Calu3 (cell line): ENCODE measurements around the gene F3. TPM values are rescaled to one million over a fixed set of nuclear protein-coding genes. Genes with fewer than 3 reads are reported as not detected.

Experiments
- BruUV-seq: library from RNA; stranded (reverse); fragments of 400-500 nt; replicated peaks from 2 replicates; lab custom pipeline; 2021; lab: Mats Ljungman, UMichigan
- CTCF ChIA-PET: fragments of 300-600 bp; sonication (Branson Sonifier 250); formaldehyde crosslinking; loops from one replicate; lab custom pipeline; 2022; ENCODE audit warnings: antibody characterized with exemption; lab: Charles Lee
- DNase-seq: peaks from one replicate; pipeline ENCODE4 v3.0.0; 2022
- H3K27ac Mint-ChIP-seq: one replicate; pipeline ENCODE4 v1.8.0; 2022; ENCODE audit warnings: mixed read lengths; ENCODE audit not compliant: unreplicated experiment
- H3K27me3 Mint-ChIP-seq: one replicate; pipeline ENCODE4 v1.8.0; 2022; ENCODE audit warnings: mixed read lengths; ENCODE audit not compliant: unreplicated experiment
- H3K36me3 Mint-ChIP-seq: one replicate; pipeline ENCODE4 v1.8.0; 2022; ENCODE audit warnings: mild to moderate bottlenecking, moderate library complexity, mixed read lengths; ENCODE audit not compliant: insufficient read depth, unreplicated experiment
- H3K4me1 Mint-ChIP-seq: one replicate; pipeline ENCODE4 v1.8.0; 2022; ENCODE audit warnings: mild to moderate bottlenecking, low read depth, mixed read lengths; ENCODE audit not compliant: unreplicated experiment
- H3K4me3 Mint-ChIP-seq: one replicate; pipeline ENCODE4 v1.8.0; 2022; ENCODE audit warnings: mild to moderate bottlenecking, low read depth, moderate library complexity, mixed read lengths; ENCODE audit not compliant: unreplicated experiment
- H3K9me3 Mint-ChIP-seq: one replicate; pipeline ENCODE4 v1.8.0; 2022; ENCODE audit warnings: low read depth, mixed read lengths; ENCODE audit not compliant: unreplicated experiment
- CTCF ChIP-seq: fragments of 200-600 bp; IDR thresholded peaks from one replicate; pipeline ENCODE4 v1.8.0; 2022; ENCODE audit warnings: antibody characterized with exemption; ENCODE audit not compliant: unreplicated experiment
- intact Hi-C: fragments of 100-400 bp; cut with micrococcal nuclease; formaldehyde crosslinking; loops from one replicate; pipeline ENCODE4 v1.10.0; 2022; ENCODE audit not compliant: unreplicated experiment
- total RNA-seq: library from RNA; stranded (reverse); gene quantifications from 2 replicates; pipeline ENCODE4 v1.2.3, GENCODE V29; 2022

The F3 gene
- total RNA-seq, 1 experiment from 2014 or later: 344 TPM

- no TSS peak for BruUV-seq
- DNase-seq: no peak
- Mint-ChIP-seq H3K27ac (peak overlapping the region; percentile 48), H3K4me3 (no peak overlapping the region), H3K4me1 (peaks cover 48% of the 10 kb centered on the region), H3K9me3 (no peaks in the 10 kb centered on the region), H3K27me3 (no peaks in the 10 kb centered on the region), H3K36me3 (peaks cover 46% of the 10 kb centered on the region)
- no peak for TF ChIP-seq CTCF
- intact Hi-C loops: no loop called here
- CTCF ChIA-PET: no interaction called here
Measured at GRCh38 chr1:94524531-94524930, 17.0 kb downstream of the F3 start.

GRCh38 chr1:94522304-94522703 lies 19.3 kb downstream of the F3 start:
- Mint-ChIP-seq H3K27ac (no peak overlapping the region), H3K9me3 (no peaks in the 10 kb centered on the region), H3K4me3 (no peak overlapping the region), H3K36me3 (peaks cover 25% of the 10 kb centered on the region), H3K4me1 (peaks cover 30% of the 10 kb centered on the region), H3K27me3 (no peaks in the 10 kb centered on the region)
- no TSS peak for BruUV-seq
- intact Hi-C loops: loop anchor here (1.0 kb wide), 1 partner anchor 280 kb away; no protein-coding TSS in a partner anchor
- CTCF ChIA-PET: interaction anchor here (1.0 kb wide), 1 partner anchor 280 kb away, joined by 4 read pairs; no protein-coding TSS in a partner anchor
- no peak for TF ChIP-seq CTCF
- DNase-seq: peak; percentile 17

GRCh38 chr1:94519351-94519750 lies 22.2 kb downstream of the F3 start:
- BruUV-seq: no TSS peak

GRCh38 chr1:94515296-94515947 lies 26.1 kb downstream of the F3 start:
- intact Hi-C loops: no loop called here
- H3K4me3 Mint-ChIP-seq: no peak overlapping the region
- CTCF ChIA-PET: interaction anchor here (0.5 kb wide), 1 partner anchor 15 kb away, joined by 3 read pairs; no protein-coding TSS in a partner anchor
- DNase-seq: no peak
- H3K27ac Mint-ChIP-seq: no peak overlapping the region
- H3K9me3 Mint-ChIP-seq: no peaks in the 10 kb centered on the region
- H3K27me3 Mint-ChIP-seq: no peaks in the 10 kb centered on the region
- no TSS peak for BruUV-seq
- peaks cover 5% of the 10 kb centered on the region for H3K4me1 Mint-ChIP-seq
- no peak for TF ChIP-seq CTCF
- no peaks in the 10 kb centered on the region for H3K36me3 Mint-ChIP-seq

More at GRCh38 chr1:94519351-94519750, 22.2 kb downstream of the F3 start:
- Mint-ChIP-seq H3K4me1 (peaks cover 8% of the 10 kb centered on the region), H3K9me3 (no peaks in the 10 kb centered on the region), H3K27ac (no peak overlapping the region), H3K36me3 (peaks cover 2% of the 10 kb centered on the region), H3K4me3 (no peak overlapping the region), H3K27me3 (no peaks in the 10 kb centered on the region)
- CTCF ChIA-PET: no interaction called here
- intact Hi-C loops: no loop called here
- TF ChIP-seq CTCF: no peak
- DNase-seq: no peak
